ENCODE measurements around the gene SERPINE1. TPM values are rescaled to one million over a fixed set of nuclear protein-coding genes. Genes with fewer than 3 reads are reported as not detected.

SERPINE1 gene
- total and polyA plus RNA-seq, 2 of the 8 experiments (the other 6 are each of a cell fraction or from before 2014, with no cell fraction given) = 3.7 to 5.6 TPM

DNA sequence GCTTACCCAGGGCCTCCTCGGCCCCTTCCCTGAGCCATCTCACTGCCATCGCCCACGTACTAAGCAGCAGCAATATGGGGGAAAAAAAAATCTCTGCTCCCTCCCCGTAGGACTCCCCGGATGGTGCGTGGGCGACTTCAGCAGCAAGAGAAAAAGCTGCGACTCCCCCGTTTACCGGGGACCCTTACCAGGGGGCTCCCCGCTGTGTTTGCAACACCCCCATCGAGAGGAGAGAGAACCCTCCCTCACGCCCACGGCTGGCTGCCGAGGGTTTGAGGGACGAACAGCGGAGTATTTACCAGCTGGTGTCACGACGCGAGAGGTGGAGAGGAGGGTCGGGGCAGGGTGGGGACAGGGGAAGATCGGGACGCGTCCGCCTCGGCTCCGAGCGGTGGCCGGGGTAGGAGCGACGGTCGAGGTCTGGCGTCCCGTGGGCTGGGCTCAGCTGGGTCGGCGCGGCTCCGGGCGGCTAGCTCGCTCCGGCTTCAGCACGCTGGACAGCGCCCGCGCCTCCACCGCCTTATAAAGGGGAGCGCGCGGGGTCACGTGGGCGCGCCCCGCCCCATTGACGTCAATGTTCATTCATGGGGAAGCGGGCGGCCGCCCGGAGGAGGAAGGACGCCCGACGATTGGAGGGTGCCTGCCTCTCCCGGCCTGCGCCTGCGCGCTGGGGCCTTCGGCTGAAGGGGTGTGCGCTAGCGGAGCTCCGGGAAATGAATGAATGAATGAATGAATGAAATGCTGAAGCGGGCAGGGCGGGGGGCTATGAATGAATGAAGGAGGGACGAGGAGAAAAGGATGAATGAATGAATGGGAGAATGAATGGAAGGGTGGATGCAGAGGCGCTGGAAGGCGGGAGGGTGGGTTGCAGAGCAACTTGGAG, 38.4 kb downstream of the SERPINE1 start, which contains the start of gene VGF (continued):
- TF ChIP-seq, protein P1, sequence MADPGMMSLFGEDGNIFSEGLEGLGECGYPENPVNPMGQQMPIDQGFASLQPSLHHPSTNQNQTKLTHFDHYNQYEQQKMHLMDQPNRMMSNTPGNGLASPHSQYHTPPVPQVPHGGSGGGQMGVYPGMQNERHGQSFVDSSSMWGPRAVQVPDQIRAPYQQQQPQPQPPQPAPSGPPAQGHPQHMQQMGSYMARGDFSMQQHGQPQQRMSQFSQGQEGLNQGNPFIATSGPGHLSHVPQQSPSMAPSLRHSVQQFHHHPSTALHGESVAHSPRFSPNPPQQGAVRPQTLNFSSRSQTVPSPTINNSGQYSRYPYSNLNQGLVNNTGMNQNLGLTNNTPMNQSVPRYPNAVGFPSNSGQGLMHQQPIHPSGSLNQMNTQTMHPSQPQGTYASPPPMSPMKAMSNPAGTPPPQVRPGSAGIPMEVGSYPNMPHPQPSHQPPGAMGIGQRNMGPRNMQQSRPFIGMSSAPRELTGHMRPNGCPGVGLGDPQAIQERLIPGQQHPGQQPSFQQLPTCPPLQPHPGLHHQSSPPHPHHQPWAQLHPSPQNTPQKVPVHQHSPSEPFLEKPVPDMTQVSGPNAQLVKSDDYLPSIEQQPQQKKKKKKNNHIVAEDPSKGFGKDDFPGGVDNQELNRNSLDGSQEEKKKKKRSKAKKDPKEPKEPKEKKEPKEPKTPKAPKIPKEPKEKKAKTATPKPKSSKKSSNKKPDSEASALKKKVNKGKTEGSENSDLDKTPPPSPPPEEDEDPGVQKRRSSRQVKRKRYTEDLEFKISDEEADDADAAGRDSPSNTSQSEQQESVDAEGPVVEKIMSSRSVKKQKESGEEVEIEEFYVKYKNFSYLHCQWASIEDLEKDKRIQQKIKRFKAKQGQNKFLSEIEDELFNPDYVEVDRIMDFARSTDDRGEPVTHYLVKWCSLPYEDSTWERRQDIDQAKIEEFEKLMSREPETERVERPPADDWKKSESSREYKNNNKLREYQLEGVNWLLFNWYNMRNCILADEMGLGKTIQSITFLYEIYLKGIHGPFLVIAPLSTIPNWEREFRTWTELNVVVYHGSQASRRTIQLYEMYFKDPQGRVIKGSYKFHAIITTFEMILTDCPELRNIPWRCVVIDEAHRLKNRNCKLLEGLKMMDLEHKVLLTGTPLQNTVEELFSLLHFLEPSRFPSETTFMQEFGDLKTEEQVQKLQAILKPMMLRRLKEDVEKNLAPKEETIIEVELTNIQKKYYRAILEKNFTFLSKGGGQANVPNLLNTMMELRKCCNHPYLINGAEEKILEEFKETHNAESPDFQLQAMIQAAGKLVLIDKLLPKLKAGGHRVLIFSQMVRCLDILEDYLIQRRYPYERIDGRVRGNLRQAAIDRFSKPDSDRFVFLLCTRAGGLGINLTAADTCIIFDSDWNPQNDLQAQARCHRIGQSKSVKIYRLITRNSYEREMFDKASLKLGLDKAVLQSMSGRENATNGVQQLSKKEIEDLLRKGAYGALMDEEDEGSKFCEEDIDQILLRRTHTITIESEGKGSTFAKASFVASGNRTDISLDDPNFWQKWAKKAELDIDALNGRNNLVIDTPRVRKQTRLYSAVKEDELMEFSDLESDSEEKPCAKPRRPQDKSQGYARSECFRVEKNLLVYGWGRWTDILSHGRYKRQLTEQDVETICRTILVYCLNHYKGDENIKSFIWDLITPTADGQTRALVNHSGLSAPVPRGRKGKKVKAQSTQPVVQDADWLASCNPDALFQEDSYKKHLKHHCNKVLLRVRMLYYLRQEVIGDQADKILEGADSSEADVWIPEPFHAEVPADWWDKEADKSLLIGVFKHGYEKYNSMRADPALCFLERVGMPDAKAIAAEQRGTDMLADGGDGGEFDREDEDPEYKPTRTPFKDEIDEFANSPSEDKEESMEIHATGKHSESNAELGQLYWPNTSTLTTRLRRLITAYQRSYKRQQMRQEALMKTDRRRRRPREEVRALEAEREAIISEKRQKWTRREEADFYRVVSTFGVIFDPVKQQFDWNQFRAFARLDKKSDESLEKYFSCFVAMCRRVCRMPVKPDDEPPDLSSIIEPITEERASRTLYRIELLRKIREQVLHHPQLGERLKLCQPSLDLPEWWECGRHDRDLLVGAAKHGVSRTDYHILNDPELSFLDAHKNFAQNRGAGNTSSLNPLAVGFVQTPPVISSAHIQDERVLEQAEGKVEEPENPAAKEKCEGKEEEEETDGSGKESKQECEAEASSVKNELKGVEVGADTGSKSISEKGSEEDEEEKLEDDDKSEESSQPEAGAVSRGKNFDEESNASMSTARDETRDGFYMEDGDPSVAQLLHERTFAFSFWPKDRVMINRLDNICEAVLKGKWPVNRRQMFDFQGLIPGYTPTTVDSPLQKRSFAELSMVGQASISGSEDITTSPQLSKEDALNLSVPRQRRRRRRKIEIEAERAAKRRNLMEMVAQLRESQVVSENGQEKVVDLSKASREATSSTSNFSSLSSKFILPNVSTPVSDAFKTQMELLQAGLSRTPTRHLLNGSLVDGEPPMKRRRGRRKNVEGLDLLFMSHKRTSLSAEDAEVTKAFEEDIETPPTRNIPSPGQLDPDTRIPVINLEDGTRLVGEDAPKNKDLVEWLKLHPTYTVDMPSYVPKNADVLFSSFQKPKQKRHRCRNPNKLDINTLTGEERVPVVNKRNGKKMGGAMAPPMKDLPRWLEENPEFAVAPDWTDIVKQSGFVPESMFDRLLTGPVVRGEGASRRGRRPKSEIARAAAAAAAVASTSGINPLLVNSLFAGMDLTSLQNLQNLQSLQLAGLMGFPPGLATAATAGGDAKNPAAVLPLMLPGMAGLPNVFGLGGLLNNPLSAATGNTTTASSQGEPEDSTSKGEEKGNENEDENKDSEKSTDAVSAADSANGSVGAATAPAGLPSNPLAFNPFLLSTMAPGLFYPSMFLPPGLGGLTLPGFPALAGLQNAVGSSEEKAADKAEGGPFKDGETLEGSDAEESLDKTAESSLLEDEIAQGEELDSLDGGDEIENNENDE (IDR thresholded peaks at IDR 0.05; ENCODE audit: insufficient replicate concordance, low read length) = no peak
- no peak for TF ChIP-seq RXRA (IDR thresholded peaks at IDR 0.05; ENCODE audit: insufficient read depth, low read depth, low read length)

Measured in H1 (cell line).